Chondrocyte (in vitro differentiated cells): ENCODE results near the gene EML6. TPM values are rescaled to one million over a fixed set of nuclear protein-coding genes. Genes with fewer than 3 reads are reported as not detected.

Experiments
- DNase-seq: peaks from one replicate; pipeline ENCODE4 v3.0.0; 2021; ENCODE audit warnings: mixed read lengths, low spot score
- H3K27ac Mint-ChIP-seq: one replicate; pipeline ENCODE4 v1.8.0; 2021; ENCODE audit warnings: mild to moderate bottlenecking, moderate library complexity, mixed read lengths; ENCODE audit not compliant: unreplicated experiment
- H3K27me3 Mint-ChIP-seq: 2 replicates; pipeline ENCODE4 v1.8.0; 2021; ENCODE audit warnings: low read depth, mixed read lengths
- H3K36me3 Mint-ChIP-seq: 2 replicates; pipeline ENCODE4 v1.8.0; 2021; ENCODE audit warnings: low read depth, mixed read lengths
- H3K4me1 Mint-ChIP-seq: 2 replicates; pipeline ENCODE4 v1.8.0; 2021; ENCODE audit warnings: low read depth, mild to moderate bottlenecking, mixed read lengths
- H3K4me3 Mint-ChIP-seq: one replicate; pipeline ENCODE4 v1.8.0; 2021; ENCODE audit warnings: mild to moderate bottlenecking, moderate library complexity, mixed read lengths; ENCODE audit not compliant: unreplicated experiment
- H3K9me3 Mint-ChIP-seq: 2 replicates; pipeline ENCODE4 v1.8.0; 2021; ENCODE audit warnings: low read depth, mixed read lengths
- total RNA-seq: library from RNA; stranded (reverse); gene quantifications from 3 replicates; pipeline ENCODE4 v1.2.1, GENCODE V29; 2021
- TF ChIP-seq, protein P1 (sequence below): fragments of 200-600 bp; sonication (generic); IDR thresholded peaks from 2 replicates; pipeline ENCODE4 v1.5.0; 2021; ENCODE audit warnings: antibody characterized with exemption, mild to moderate bottlenecking, moderate library complexity

Gene EML6
- total RNA-seq, 1 donor from 2014 or later, result 1.1 TPM

DNA sequence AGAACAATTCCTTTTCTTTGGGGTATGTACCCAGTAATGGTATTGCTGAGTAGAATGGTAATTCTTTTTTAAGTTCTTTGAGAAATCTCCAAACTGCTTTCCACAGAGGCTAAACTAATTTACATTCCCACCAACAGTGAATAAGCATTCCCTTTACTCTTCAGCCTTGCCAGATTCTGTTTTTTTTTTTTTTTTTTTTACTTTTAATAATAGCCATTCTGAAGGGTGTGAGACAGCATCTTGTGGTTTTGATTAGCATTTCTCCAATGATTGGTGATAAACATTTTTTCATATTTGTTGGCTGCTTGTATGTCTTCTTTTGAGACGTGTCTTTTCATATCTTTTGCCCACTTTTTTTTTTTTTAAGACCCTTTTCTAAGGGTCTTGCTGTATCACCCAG lies 189.4 kb downstream of the EML6 start:
- Mint-ChIP-seq H3K27me3 (peaks cover 2% of the 10 kb centered on the region), H3K4me1 (peaks cover 6% of the 10 kb centered on the region), H3K36me3 (peaks cover 3% of the 10 kb centered on the region), H3K27ac (no peak overlapping the region), H3K4me3 (no peak overlapping the region), H3K9me3 (no peaks in the 10 kb centered on the region)
- no peak for DNase-seq
- TF ChIP-seq, protein P1, sequence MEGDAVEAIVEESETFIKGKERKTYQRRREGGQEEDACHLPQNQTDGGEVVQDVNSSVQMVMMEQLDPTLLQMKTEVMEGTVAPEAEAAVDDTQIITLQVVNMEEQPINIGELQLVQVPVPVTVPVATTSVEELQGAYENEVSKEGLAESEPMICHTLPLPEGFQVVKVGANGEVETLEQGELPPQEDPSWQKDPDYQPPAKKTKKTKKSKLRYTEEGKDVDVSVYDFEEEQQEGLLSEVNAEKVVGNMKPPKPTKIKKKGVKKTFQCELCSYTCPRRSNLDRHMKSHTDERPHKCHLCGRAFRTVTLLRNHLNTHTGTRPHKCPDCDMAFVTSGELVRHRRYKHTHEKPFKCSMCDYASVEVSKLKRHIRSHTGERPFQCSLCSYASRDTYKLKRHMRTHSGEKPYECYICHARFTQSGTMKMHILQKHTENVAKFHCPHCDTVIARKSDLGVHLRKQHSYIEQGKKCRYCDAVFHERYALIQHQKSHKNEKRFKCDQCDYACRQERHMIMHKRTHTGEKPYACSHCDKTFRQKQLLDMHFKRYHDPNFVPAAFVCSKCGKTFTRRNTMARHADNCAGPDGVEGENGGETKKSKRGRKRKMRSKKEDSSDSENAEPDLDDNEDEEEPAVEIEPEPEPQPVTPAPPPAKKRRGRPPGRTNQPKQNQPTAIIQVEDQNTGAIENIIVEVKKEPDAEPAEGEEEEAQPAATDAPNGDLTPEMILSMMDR, result no peak

DNA sequence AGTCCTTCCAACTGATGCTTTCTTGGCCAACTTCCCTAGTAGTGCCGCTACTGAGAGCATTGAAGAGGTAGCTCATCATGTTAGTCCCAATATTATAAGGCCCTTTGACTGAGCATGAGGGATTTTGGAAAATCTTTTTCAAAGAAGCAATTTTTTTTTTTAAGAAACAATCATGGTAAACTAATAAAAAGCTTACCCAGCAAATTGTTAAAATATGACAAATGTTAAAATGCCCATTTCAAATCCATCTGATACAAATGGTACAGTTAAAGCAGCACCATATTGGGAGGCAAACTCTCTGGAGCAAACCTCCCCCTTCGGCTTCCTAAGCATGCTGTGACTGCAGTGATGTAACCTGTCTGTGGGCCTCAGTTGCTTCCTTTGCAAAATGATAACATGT lies 191.2 kb downstream of the EML6 start:
- DNase-seq, result no peak
- no peak overlapping the region for H3K4me3 Mint-ChIP-seq
- H3K27ac Mint-ChIP-seq, result no peak overlapping the region
- H3K4me1 Mint-ChIP-seq, result peaks cover 6% of the 10 kb centered on the region
- TF ChIP-seq, protein P1, result no peak
- peaks cover 3% of the 10 kb centered on the region for H3K36me3 Mint-ChIP-seq
- H3K9me3 Mint-ChIP-seq, result no peaks in the 10 kb centered on the region
- H3K27me3 Mint-ChIP-seq, result peaks cover 2% of the 10 kb centered on the region

DNA sequence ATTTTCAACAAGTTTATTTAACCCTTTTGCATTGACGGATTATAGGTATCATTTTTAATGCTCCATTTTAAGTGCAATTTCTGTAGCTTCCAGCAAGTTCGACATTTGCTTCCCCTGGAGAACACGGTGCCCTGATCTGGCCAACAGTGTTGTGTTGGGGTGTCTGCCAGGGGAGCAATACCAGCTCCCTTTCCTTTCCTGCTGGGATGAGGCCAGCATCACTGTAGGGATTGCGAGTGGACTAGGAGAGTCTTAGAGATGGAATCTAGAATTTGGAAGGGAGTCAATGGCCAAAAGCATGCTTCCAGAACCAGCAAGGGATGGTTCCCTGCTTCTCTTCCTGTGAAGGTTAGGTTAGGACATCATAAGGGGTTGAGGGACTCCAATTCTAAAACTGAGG lies 191.6 kb downstream of the EML6 start:
- TF ChIP-seq, protein P1, result no peak

DNA sequence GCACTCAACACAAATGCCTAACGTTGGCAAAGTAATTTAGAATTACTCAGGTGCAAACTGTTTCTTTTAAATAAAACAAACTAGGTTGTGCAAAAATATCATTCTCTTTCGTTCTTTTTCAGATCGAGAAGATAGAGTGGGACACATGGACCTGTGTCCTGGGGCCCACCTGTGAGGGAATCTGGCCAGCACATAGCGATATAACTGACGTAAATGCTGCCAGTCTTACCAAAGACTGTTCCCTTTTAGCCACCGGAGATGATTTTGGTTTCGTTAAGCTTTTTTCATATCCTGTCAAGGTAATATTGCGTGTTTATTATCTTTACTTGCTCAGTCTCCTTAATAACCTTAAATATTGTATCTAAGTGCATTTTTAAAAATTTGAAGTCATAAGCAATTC lies 193.2 kb downstream of the EML6 start:
- H3K4me3 Mint-ChIP-seq, result no peak overlapping the region

More for the DNA sequence above, 191.6 kb downstream of the EML6 start:
- peaks cover 2% of the 10 kb centered on the region for H3K27me3 Mint-ChIP-seq
- H3K4me1 Mint-ChIP-seq, result peaks cover 6% of the 10 kb centered on the region
- peaks cover 3% of the 10 kb centered on the region for H3K36me3 Mint-ChIP-seq
- peaks cover 1% of the 10 kb centered on the region for H3K9me3 Mint-ChIP-seq
- no peak overlapping the region for H3K4me3 Mint-ChIP-seq
- no peak for DNase-seq
- no peak overlapping the region for H3K27ac Mint-ChIP-seq

DNA sequence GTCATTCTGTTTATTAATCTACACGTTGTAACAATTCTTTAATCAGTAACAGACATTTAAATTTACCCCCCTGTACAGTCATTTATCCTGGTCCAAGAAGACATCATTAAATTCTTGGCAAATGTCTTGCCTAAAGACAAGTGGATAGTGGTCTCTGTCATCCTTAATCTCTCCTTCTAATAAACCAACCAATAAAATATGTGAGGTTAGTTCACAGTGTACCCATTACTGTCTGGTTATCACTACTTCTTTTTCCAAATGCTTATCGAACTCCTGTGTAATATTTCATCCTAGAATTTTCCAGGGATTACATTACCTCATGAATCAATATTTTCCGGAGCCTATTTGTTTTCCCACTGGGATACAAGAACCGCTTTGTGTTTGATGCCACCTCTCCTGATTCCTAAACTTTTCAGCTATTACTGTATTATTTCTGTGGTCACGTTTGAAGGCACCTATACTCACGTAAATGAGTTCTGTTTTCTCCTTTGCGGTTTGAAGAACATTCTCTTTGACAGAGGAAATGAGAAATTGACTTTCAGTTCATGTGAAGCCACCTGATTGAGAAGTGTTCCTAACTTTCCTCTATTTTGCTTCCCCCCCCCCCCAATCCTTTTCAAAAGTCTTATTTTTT lies 195.3 kb downstream of the EML6 start:
- peaks cover 2% of the 10 kb centered on the region for H3K27me3 Mint-ChIP-seq
- H3K9me3 Mint-ChIP-seq, result peaks cover 17% of the 10 kb centered on the region
- peaks cover 12% of the 10 kb centered on the region for H3K36me3 Mint-ChIP-seq
- no peak overlapping the region for H3K4me3 Mint-ChIP-seq
- DNase-seq, result no peak
- peaks cover 3% of the 10 kb centered on the region for H3K4me1 Mint-ChIP-seq
- TF ChIP-seq, protein P1, result no peak
- no peak overlapping the region for H3K27ac Mint-ChIP-seq

More for the DNA sequence above, 193.2 kb downstream of the EML6 start:
- no peak for DNase-seq
- Mint-ChIP-seq H3K9me3 (peaks cover 15% of the 10 kb centered on the region), H3K27ac (no peak overlapping the region), H3K4me1 (peaks cover 6% of the 10 kb centered on the region), H3K36me3 (peaks cover 12% of the 10 kb centered on the region), H3K27me3 (peaks cover 2% of the 10 kb centered on the region)
- TF ChIP-seq, protein P1, result no peak
